WERI-Rb-1 (cell line): ENCODE measurements around the gene MPPED2.

ENCODE experiments used
- DNase-seq: peaks from one replicate; pipeline ENCODE4 v3.0.0-alpha.2; 2020
- H3K27ac ChIP-seq: fragments of 250-450 bp; sonication (Bioruptor Pico); 2 replicates; pipeline ENCODE4 v1.5.1; 2020; ENCODE audit warnings: mild to moderate bottlenecking, moderate library complexity
- H3K27me3 ChIP-seq: fragments of 250-450 bp; sonication (Bioruptor Pico); 2 replicates; pipeline ENCODE4 v1.5.1; 2021; ENCODE audit warnings: mild to moderate bottlenecking, low read depth, moderate library complexity; ENCODE audit not compliant: insufficient read depth, severe bottlenecking
- H3K36me3 ChIP-seq: fragments of 250-450 bp; sonication (Bioruptor Pico); 2 replicates; pipeline ENCODE4 v1.5.1; 2020; ENCODE audit warnings: mild to moderate bottlenecking, moderate library complexity
- H3K4me3 ChIP-seq: 2 replicates; pipeline ENCODE4 v1.5.1; 2011; ENCODE audit warnings: low read depth, mild to moderate bottlenecking, control low read depth, low read length
- H3K9me3 ChIP-seq: fragments of 250-450 bp; sonication (Bioruptor Pico); 2 replicates; pipeline ENCODE4 v1.5.1; 2021; ENCODE audit warnings: mild to moderate bottlenecking, moderate library complexity; ENCODE audit not compliant: severe bottlenecking
- CTCF ChIP-seq: IDR thresholded peaks from 2 replicates; pipeline ENCODE4 v1.5.1; 2011; ENCODE audit warnings: low read depth, mild to moderate bottlenecking, control low read depth, inconsistent platforms, low read length

The MPPED2 gene

GRCh38 chr11:30499940-30500339 lies 86.2 kb downstream of the MPPED2 start:
- no peak overlapping the region for H3K27ac ChIP-seq
- no peaks in the 10 kb centered on the region for H3K9me3 ChIP-seq
- no peaks in the 10 kb centered on the region for H3K27me3 ChIP-seq
- peaks cover 55% of the 10 kb centered on the region for H3K36me3 ChIP-seq
- H3K4me3 ChIP-seq: no peak overlapping the region
- no peak for TF ChIP-seq CTCF
- no peak for DNase-seq

GRCh38 chr11:30497600-30497999 lies 88.6 kb downstream of the MPPED2 start:
- no peak for DNase-seq

GRCh38 chr11:30496935-30497334 lies 89.2 kb downstream of the MPPED2 start:
- Histone ChIP-seq H3K27ac (no peak overlapping the region), H3K27me3 (no peaks in the 10 kb centered on the region), H3K4me3 (no peak overlapping the region), H3K9me3 (no peaks in the 10 kb centered on the region), H3K36me3 (peaks cover 63% of the 10 kb centered on the region)
- TF ChIP-seq CTCF: no peak
- no peak for DNase-seq

More at GRCh38 chr11:30497600-30497999, 88.6 kb downstream of the MPPED2 start:
- Histone ChIP-seq H3K36me3 (peaks cover 61% of the 10 kb centered on the region), H3K4me3 (no peak overlapping the region), H3K27ac (no peak overlapping the region), H3K9me3 (no peaks in the 10 kb centered on the region), H3K27me3 (no peaks in the 10 kb centered on the region)
- TF ChIP-seq CTCF: no peak

- no peak overlapping the region for H3K4me3 ChIP-seq
- no peak overlapping the region for H3K27ac ChIP-seq
- H3K27me3 ChIP-seq: no peaks in the 10 kb centered on the region
- no peak for DNase-seq
- H3K9me3 ChIP-seq: no peaks in the 10 kb centered on the region
- TF ChIP-seq CTCF: no peak
- H3K36me3 ChIP-seq: peaks cover 55% of the 10 kb centered on the region
These were observed 90.7 kb downstream of the MPPED2 start for GRCh38 chr11:30495437-30495836.

- no peak overlapping the region for H3K27ac ChIP-seq
- DNase-seq: no peak
- no peak for TF ChIP-seq CTCF
These were observed 96.6 kb downstream of the MPPED2 start for GRCh38 chr11:30489511-30489910.

GRCh38 chr11:30489076-30489475 lies 97.1 kb downstream of the MPPED2 start:
- H3K36me3 ChIP-seq: peaks cover 59% of the 10 kb centered on the region
- no peak overlapping the region for H3K4me3 ChIP-seq
- no peak overlapping the region for H3K27ac ChIP-seq
- TF ChIP-seq CTCF: no peak
- H3K27me3 ChIP-seq: no peaks in the 10 kb centered on the region
- H3K9me3 ChIP-seq: no peaks in the 10 kb centered on the region
- DNase-seq: no peak

More at GRCh38 chr11:30489511-30489910, 96.6 kb downstream of the MPPED2 start:
- Histone ChIP-seq H3K9me3 (no peaks in the 10 kb centered on the region), H3K36me3 (peaks cover 61% of the 10 kb centered on the region), H3K4me3 (no peak overlapping the region), H3K27me3 (no peaks in the 10 kb centered on the region)
